Dermis microvascular lymphatic vessel endothelial cell (primary cell): Measurements from ENCODE around the gene IL15. TPM values are rescaled to one million over a fixed set of nuclear protein-coding genes. Genes with fewer than 3 reads are reported as not detected.
"Not testable (repeated sequence)": the region's sequence is repeated elsewhere in the genome, so short reads cannot be mapped to it uniquely, and the experiment has no call there.

Source experiments
- DNase-seq, 2 donors: peaks; one replicate each; pipeline versions ENCODE4 v3.0.0 to v3.0.0-alpha.2; 2010; ENCODE audit warnings: low read depth in 2 of 2
- total RNA-seq: library from RNA; depleted of rRNA; stranded (reverse); fragments of >200 nt; gene quantifications from 2 replicates; pipeline ENCODE4 v1.2.1, GENCODE V29; 2014

IL15 gene
- total RNA-seq = 0.77 and 2.8 TPM in 2 replicates

- DNase-seq = peak; percentile 12 to 42
Measured at GRCh38 chr4:141636082-141636770, at the start of gene IL15. IL15 (plus strand) TSS chr4:141636583; CDS start chr4:141719465, 82,882 bp downstream.

- DNase-seq = no peak
Measured at GRCh38 chr4:141587897-141588296, 48.5 kb upstream of the IL15 start.

- no peak for DNase-seq
Measured at GRCh38 chr4:141595531-141595930, 40.9 kb upstream of the IL15 start.

- DNase-seq = no peak
Measured at GRCh38 chr4:141599853-141600252, 36.5 kb upstream of the IL15 start.

- DNase-seq = not testable (repeated sequence)
Measured at GRCh38 chr4:141604683-141605082, 31.7 kb upstream of the IL15 start.

GRCh38 chr4:141605425-141605856, 30.9 kb upstream of the IL15 start:
- DNase-seq = no peak

- DNase-seq = no peak
Measured at GRCh38 chr4:141609243-141609642, 27.1 kb upstream of the IL15 start.

GRCh38 chr4:141610365-141610764, 26.0 kb upstream of the IL15 start:
- DNase-seq = no peak

- DNase-seq = peak; percentile 28 to 80
Measured at GRCh38 chr4:141614878-141615586, 21.4 kb upstream of the IL15 start.

- not testable (repeated sequence) for DNase-seq
Measured at GRCh38 chr4:141615587-141615918, 20.8 kb upstream of the IL15 start.

- DNase-seq = no peak
Measured at GRCh38 chr4:141620715-141621114, 15.7 kb upstream of the IL15 start.

GRCh38 chr4:141625023-141625422, 11.4 kb upstream of the IL15 start:
- no peak for DNase-seq

- DNase-seq = no peak
Measured at GRCh38 chr4:141630854-141631253, 5.5 kb upstream of the IL15 start.

- DNase-seq = no peak
Measured at GRCh38 chr4:141635736-141636081, 674 bp upstream of the IL15 start.

- DNase-seq = peak in 1 of 2 donors; percentile 42
Measured at GRCh38 chr4:141636771-141637460, 533 bp downstream of the IL15 start.

- DNase-seq = no peak
Measured at GRCh38 chr4:141637565-141637964, 1.2 kb downstream of the IL15 start.

- DNase-seq = no peak
Measured at GRCh38 chr4:141638230-141638629, 1.8 kb downstream of the IL15 start.

- DNase-seq = no peak
Measured at GRCh38 chr4:141640696-141641095, 4.3 kb downstream of the IL15 start.

- DNase-seq = no peak
Measured at GRCh38 chr4:141642063-141642462, 5.7 kb downstream of the IL15 start.

- DNase-seq = no peak
Measured at GRCh38 chr4:141642711-141643110, 6.3 kb downstream of the IL15 start.

- DNase-seq = no peak
Measured at GRCh38 chr4:141643557-141643956, 7.2 kb downstream of the IL15 start.

- DNase-seq = no peak
Measured at GRCh38 chr4:141645611-141646340, 9.4 kb downstream of the IL15 start.
